ENCODE results near the gene FNIP1. TPM values are rescaled to one million over a fixed set of nuclear protein-coding genes. Genes with fewer than 3 reads are reported as not detected.

The FNIP1 gene
- polyA plus RNA-seq, 1 donor from 2014 or later: 18.1 TPM

- Histone ChIP-seq H3K27me3 (ENCODE audit: insufficient read depth, low read depth, low read length) (no peaks in the 10 kb centered on the region), H3K36me3 (ENCODE audit: insufficient read depth, low read length) (no peaks in the 10 kb centered on the region), H3K79me2 (replicated peaks; ENCODE audit: insufficient read depth, low read length) (no peaks in the 10 kb centered on the region), H3F3A (ENCODE audit: insufficient read depth, low read length, poor library complexity, severe bottlenecking) (no peaks in the 10 kb centered on the region), H3K4me2 (ENCODE audit: low read length) (no peak overlapping the region), H3K9me3 (ENCODE audit: low read length) (no peaks in the 10 kb centered on the region), H3K9ac (ENCODE audit: low read length) (no peak overlapping the region), H3K9me2 (ENCODE audit: insufficient read depth, low read length) (no peaks in the 10 kb centered on the region), H4K20me1 (ENCODE audit: insufficient read depth) (no peaks in the 10 kb centered on the region), H3K27ac (ENCODE audit: low read length) (no peak overlapping the region), H2AFZ (ENCODE audit: low read depth, low read length) (no peak overlapping the region), H3K4me3 (ENCODE audit: low read length) (no peak overlapping the region)
- TF ChIP-seq POLR2AphosphoS5 (IDR thresholded peaks at IDR 0.05) (no peak), SMC3 (conservative IDR thresholded peaks at IDR 0.05; ENCODE audit: poor library complexity) (no peak), EZH2 (IDR thresholded peaks at IDR 0.05; ENCODE audit: borderline replicate concordance, insufficient read depth, low read length, poor library complexity, severe bottlenecking) (no peak), EP300 (conservative IDR thresholded peaks at IDR 0.05; ENCODE audit: poor library complexity, severe bottlenecking) (no peak)
- TF ChIP-seq, protein P1, sequence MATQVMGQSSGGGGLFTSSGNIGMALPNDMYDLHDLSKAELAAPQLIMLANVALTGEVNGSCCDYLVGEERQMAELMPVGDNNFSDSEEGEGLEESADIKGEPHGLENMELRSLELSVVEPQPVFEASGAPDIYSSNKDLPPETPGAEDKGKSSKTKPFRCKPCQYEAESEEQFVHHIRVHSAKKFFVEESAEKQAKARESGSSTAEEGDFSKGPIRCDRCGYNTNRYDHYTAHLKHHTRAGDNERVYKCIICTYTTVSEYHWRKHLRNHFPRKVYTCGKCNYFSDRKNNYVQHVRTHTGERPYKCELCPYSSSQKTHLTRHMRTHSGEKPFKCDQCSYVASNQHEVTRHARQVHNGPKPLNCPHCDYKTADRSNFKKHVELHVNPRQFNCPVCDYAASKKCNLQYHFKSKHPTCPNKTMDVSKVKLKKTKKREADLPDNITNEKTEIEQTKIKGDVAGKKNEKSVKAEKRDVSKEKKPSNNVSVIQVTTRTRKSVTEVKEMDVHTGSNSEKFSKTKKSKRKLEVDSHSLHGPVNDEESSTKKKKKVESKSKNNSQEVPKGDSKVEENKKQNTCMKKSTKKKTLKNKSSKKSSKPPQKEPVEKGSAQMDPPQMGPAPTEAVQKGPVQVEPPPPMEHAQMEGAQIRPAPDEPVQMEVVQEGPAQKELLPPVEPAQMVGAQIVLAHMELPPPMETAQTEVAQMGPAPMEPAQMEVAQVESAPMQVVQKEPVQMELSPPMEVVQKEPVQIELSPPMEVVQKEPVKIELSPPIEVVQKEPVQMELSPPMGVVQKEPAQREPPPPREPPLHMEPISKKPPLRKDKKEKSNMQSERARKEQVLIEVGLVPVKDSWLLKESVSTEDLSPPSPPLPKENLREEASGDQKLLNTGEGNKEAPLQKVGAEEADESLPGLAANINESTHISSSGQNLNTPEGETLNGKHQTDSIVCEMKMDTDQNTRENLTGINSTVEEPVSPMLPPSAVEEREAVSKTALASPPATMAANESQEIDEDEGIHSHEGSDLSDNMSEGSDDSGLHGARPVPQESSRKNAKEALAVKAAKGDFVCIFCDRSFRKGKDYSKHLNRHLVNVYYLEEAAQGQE (IDR thresholded peaks at IDR 0.05; ENCODE audit: borderline replicate concordance): no peak
Measured at GRCh38 chr5:131749723-131750470, 46.9 kb downstream of the FNIP1 start.

DNA sequence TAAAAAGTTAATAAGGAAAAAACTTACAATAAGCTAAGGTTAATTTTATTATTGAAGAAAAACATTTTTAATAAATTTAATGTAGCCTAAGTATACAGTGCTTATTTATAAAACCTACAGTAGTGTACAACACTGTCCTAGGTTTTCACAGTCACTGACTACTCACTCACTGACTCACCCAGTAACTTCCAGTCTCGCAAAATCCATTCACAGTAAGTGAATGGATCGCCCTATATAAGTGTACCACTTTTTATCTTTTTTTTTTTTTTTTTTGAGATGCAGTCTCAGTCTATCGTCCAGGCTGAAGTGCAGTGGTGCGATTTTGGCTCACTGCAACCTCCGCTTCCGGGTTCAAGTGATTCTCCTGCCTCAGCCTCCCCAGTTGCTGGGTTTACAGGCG, 47.7 kb downstream of the FNIP1 start:
- no peaks in the 10 kb centered on the region for H3K79me2 ChIP-seq (replicated peaks; ENCODE audit: insufficient read depth, low read length)

More for the DNA sequence above, 47.7 kb downstream of the FNIP1 start:
- no peak overlapping the region for H3K4me3 ChIP-seq (ENCODE audit: low read length)
- no peak overlapping the region for H3K9ac ChIP-seq (ENCODE audit: low read length)
- H3K27ac ChIP-seq (ENCODE audit: low read length): no peak overlapping the region
- H3K36me3 ChIP-seq (ENCODE audit: insufficient read depth, low read length): no peaks in the 10 kb centered on the region
- no peaks in the 10 kb centered on the region for H3K9me2 ChIP-seq (ENCODE audit: insufficient read depth, low read length)
- no peaks in the 10 kb centered on the region for H4K20me1 ChIP-seq (ENCODE audit: insufficient read depth)
- no peaks in the 10 kb centered on the region for H3K9me3 ChIP-seq (ENCODE audit: low read length)
- TF ChIP-seq SMC3 (conservative IDR thresholded peaks at IDR 0.05; ENCODE audit: poor library complexity) (no peak), EZH2 (IDR thresholded peaks at IDR 0.05; ENCODE audit: borderline replicate concordance, insufficient read depth, low read length, poor library complexity, severe bottlenecking) (no peak), RAD21 (conservative IDR thresholded peaks at IDR 0.05) (no peak), EP300 (conservative IDR thresholded peaks at IDR 0.05; ENCODE audit: poor library complexity, severe bottlenecking) (no peak), POLR2AphosphoS5 (IDR thresholded peaks at IDR 0.05) (no peak)
- TF ChIP-seq, protein P1 (IDR thresholded peaks at IDR 0.05; ENCODE audit: borderline replicate concordance): no peak
- H3K4me2 ChIP-seq (ENCODE audit: low read length): no peak overlapping the region
- no peak overlapping the region for H2AFZ ChIP-seq (ENCODE audit: low read depth, low read length)
- H3F3A ChIP-seq (ENCODE audit: insufficient read depth, low read length, poor library complexity, severe bottlenecking): no peaks in the 10 kb centered on the region
- H3K27me3 ChIP-seq (ENCODE audit: insufficient read depth, low read depth, low read length): no peaks in the 10 kb centered on the region

Data from neural cell (in vitro differentiated cells).